ENCODE measurements around the gene HEPHL1. TPM values are rescaled to one million over a fixed set of nuclear protein-coding genes. Genes with fewer than 3 reads are reported as not detected.
"Not testable (repeated sequence)": the region's sequence is repeated elsewhere in the genome, so short reads cannot be mapped to it uniquely, and the experiment has no call there.

HEPHL1 gene, protein sequence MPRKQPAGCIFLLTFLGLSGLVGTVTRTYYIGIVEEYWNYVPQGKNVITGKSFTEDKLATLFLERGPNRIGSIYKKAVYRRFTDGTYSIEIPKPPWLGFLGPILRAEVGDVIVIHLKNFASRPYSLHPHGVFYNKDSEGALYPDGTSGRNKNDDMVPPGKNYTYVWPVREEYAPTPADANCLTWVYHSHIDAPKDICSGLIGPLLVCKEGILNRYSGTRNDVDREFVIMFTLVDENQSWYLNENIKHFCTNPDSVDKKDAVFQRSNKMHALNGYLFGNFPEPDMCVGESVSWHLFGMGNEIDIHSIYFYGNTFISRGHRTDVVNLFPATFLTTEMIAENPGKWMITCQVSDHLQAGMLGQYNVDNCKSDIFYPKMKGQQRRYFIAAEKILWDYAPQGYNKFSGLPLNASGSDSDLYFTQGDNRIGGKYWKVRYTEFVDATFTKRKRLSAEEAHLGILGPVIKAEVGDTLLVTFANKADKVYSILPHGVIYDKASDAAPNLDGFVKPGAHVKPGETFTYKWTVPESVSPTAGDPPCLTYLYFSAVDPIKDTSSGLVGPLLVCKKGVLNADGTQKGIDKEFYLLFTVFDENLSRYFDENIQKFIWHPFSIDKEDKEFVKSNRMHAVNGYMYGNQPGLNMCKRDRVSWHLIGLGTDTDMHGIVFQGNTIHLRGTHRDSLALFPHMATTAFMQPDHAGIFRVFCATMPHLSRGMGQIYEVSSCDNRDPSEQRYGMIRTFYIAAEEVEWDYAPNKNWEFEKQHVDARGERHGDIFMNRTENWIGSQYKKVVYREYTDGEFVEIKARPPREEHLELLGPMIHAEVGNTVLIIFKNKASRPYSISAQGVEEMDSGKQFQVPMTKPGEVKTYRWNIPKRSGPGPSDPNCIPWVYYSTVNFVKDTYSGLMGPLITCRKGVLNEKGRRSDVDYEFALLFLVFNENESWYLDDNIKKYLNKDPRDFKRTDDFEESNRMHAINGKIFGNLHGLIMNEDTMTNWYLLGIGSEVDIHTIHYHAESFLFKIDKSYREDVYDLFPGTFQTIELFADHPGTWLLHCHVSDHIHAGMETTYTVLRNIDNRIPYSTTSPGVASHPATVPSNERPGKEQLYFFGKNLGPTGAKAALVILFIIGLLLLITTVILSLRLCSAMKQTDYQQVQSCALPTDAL
- 0.07 TPM in 1 of 2 replicates, not detected in the other for polyA plus RNA-seq (2014; cell fraction: cytosol; rRNA removed)
- 0.07 TPM in 1 of 2 replicates, not detected in the other for polyA plus RNA-seq (2014; cell fraction: nucleus; rRNA removed)

- no peak for DNase-seq (ENCODE audit: low spot score)
Observed at GRCh38 chr11:94020777-94021481, at the start of gene HEPHL1. Gene HEPHL1, plus strand, starts transcription at chr11:94021354. Its CDS starts 15 bp downstream, at chr11:94021369.

DNA sequence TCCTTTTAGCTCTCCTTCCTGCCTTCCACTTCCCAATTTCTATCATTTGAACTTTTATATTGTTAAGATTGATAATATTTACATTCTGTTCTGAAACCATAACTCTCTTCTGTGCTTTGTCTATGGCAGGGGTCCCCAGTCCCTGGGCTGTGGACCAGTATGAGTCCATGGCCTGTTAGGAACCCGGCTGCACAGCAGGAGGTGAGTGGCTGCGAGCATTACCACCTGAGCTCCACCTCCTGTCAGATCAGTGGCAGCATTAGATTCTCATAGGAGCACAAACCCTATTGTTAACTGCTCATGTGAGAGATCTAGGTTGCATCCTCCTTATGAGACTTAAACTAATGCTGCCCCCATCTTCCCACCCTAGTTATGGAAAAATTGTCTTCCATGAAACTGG, 48.4 kb upstream of the HEPHL1 start:
- DNase-seq (ENCODE audit: low spot score) = no peak

- not testable (repeated sequence) for DNase-seq (ENCODE audit: low spot score)
Observed at GRCh38 chr11:93973322-93974051, 47.7 kb upstream of the HEPHL1 start.

DNA sequence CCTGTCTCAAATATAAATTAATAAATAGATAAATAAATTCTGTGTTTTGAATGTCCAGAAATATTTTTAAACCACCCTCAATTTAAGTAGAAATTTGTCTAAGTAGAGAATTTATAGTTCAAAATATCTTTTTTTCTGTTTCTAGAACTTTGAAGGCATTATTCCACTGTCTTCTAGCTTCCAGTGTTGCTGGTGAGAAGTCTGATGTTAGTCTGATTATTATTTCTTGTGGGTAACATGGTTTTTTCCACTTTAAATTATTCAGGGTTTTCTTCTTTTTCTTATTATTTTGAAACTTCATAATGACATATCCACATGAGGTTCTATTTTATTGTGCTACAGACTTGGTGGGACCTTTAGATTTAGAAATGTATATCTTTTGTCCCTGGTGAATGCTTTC, 46.4 kb upstream of the HEPHL1 start:
- DNase-seq (ENCODE audit: low spot score) = no peak

DNA sequence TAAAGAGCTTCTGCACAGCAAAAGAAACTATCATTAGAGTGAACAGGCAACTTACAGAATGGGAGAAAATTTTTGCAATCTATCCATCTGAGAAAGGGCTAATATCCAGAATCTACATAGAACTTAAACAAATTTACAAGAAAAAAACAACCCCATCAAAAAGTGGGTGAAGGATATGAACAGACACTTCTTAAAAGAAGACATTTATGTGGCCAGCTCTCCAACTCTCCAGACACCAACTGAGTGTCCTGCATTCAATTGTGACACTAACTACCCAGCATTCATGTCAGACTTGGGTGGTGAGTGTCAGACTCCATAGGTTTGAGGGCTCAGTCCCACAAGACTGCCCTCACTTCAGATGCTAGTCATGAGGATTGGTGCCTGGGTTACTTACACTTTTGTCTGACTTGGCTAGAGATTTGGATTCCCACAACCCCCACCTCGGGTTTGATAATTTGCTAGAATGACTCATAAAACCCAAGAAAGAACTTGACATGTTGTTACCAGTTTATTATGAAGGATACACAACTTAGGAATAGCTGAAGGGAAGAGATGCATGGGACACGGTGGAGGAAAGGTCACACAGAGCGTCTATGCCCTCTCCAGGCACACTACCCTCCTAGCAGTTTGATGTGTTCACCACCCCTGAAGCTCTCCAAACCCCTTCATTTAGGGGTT, 44.4 kb upstream of the HEPHL1 start:
- not testable (repeated sequence) for DNase-seq (ENCODE audit: low spot score)

GRCh38 chr11:93983542-93984195, 37.5 kb upstream of the HEPHL1 start:
- DNase-seq (ENCODE audit: low spot score) = no peak

- no peak for DNase-seq (ENCODE audit: low spot score)
Observed at GRCh38 chr11:93984196-93984567, 37.0 kb upstream of the HEPHL1 start.

GRCh38 chr11:93984936-93985335, 36.2 kb upstream of the HEPHL1 start:
- no peak for DNase-seq (ENCODE audit: low spot score)

DNA sequence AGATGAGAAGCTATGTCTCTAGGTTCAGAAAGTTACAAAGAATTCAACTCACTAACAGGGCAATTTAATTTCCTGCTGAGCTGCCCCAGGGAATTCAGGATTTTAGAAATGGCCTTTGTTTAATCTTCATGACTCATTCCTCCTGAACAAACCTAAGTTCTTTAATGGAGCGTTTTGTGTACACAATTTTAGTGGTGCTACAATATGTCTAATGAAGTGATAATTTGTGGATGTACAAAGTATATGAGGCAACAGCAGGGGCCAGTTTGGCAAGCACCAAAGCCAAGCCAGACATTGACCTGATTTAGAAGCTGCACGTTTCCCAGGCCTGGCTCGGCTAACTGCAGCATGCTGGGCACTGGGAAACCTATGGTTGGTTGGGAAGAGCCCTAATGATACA, 34.4 kb upstream of the HEPHL1 start:
- no peak for DNase-seq (ENCODE audit: low spot score)

GRCh38 chr11:93988455-93988854, 32.7 kb upstream of the HEPHL1 start:
- no peak for DNase-seq (ENCODE audit: low spot score)

DNA sequence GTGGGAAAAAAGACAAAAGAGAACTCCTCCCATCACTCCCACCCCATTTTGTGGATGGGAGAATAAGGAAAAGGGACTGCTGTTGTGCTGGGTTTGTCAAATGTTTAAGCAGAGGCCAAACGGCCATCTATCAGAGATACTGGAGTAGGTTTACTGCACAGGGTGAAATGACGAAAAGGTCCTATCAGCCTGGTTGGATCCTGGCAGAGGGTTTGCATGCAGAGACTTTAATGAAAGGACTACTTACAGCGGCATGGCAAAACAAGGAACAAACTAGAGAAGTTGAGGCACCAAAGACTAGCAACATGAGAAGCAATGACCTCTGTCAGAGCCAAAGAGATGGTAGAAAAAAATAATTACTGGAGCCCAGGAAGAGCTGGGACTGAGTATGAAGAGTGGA, 32.2 kb upstream of the HEPHL1 start:
- no peak for DNase-seq (ENCODE audit: low spot score)

DNA sequence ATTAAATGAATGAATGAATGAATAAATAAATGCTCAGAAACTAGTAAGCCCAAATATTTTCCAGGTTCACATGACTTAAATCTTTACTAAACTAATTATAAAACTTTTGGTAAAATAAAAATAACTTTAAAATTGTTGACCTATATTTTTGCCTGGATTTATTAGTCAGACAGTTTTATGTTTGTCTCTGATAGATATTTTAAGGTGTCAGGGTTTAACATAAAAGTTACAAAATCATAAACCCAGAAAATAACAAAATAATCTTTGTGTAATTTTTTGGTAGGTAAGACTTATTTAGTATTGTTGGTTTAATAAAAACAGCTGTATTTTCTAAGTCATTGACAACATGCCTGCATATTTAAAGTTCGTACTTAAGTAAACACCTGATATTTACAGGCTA, 27.4 kb upstream of the HEPHL1 start:
- DNase-seq (ENCODE audit: low spot score) = no peak

GRCh38 chr11:93997741-93998140, 23.4 kb upstream of the HEPHL1 start:
- no peak for DNase-seq (ENCODE audit: low spot score)

DNA sequence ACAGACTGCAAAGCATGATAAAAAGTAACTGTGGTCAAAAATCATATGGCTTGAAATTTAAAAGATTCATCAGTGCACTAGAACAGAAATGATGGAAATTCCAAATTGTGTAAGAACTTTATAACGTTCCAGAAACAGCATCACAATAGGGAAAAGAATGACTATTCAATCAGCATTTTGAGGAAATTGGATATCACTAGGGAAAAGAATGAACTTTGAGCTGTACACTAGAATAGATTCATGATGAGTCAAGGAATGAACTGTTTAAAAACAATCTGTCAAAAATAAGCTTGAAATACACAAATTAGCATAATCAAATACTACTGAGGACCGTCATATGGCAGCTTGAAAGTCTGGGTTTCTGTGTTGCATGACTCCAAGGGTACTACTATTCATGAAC, 20.5 kb upstream of the HEPHL1 start:
- DNase-seq (ENCODE audit: low spot score) = no peak

GRCh38 chr11:94002226-94002625, 18.9 kb upstream of the HEPHL1 start:
- no peak for DNase-seq (ENCODE audit: low spot score)

DNA sequence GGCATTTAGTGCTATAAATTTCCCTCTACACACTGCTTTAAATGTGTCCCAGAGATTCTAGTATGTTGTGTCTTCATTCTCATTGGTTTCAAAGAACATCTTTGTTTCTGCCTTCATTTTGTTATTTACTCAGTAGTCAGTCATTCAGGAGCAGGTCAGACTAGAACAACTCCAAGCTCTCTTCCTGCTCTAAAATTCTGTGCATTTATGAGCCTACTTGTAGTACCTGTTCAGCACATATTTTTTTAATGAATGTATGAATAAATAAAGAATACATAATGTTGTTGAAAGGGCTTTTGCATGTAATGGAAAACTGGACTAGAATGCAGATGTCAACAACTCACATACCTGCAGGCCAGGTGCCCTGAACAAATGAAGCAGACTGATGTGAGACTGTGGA, 13.7 kb upstream of the HEPHL1 start:
- DNase-seq (ENCODE audit: low spot score) = no peak

DNA sequence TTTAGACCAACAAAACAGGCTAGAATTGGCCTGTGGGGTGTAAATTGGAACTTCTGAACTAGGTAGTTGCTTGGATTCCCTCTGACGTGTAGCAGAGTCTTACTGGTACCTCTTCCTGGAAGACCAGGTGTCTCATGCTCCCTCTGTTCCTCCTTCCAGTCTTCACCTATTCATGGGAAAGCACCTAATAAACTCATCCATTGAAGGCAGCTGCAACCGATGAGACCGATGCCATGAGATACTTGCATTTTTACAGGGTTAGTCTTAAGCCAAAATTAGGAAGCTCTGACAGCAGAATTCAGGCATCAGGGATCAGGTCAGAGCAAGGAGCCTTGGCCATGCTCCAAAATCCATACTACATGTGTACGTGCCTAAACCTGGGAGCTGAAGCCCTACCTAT, 13.2 kb upstream of the HEPHL1 start:
- no peak for DNase-seq (ENCODE audit: low spot score)

DNA sequence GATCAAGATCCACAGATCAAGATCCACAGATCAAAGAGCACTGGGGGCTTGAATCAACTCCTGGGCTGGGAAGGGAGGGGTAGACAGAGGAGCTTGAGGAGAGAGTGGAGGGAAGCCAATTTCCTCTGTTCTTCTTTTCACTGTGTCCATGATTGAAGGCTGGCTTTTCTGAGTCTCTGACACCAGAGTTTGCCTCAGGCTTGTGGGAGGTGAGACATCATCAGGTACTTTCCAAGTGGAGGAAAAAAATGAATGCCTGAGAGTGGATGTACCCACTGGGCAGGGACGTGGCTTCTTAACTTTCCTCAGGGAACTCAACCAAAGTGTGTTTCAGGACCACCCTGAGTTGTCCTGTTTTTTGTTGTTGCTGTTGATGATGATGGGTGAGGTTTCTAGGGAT, 11.0 kb upstream of the HEPHL1 start:
- DNase-seq (ENCODE audit: low spot score) = no peak

- no peak for DNase-seq (ENCODE audit: low spot score)
Observed at GRCh38 chr11:94011478-94011877, 9.7 kb upstream of the HEPHL1 start.

- DNase-seq (ENCODE audit: low spot score) = no peak
Observed at GRCh38 chr11:94017446-94017845, 3.7 kb upstream of the HEPHL1 start.
